ENCODE results near the gene ATP4A.

DNA sequence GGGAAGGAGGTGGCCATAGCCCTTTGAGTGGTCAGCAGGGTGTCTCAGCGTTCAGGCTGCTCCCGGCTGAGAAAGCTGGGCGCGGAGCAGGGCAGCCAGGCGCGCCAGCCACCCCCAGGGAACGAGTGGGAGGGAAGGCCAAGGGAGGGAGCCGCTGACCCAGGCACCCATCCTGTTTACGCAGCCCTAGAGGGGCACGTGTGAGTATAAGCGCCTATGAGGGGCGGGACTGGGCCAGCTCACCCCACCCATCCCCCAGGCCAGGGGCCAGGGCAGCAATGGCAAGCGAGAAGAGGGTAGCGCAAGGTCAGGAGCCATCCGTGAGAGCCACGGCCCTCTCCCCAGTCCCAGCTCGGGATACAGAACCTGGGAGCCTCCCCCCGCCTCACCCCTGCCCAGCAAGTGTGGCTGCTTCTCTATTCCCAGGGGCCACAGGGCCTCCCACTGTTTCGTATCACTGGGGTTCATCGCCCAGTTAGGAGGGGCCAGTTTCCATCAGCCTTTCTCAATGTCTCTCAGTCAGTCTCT is 49.1 kb downstream of the ATP4A start:
- TF ChIP-seq EZH2 (IDR thresholded peaks at IDR 0.05; ENCODE audit: insufficient read depth, low read length), result no peak
- TF ChIP-seq, protein P1, sequence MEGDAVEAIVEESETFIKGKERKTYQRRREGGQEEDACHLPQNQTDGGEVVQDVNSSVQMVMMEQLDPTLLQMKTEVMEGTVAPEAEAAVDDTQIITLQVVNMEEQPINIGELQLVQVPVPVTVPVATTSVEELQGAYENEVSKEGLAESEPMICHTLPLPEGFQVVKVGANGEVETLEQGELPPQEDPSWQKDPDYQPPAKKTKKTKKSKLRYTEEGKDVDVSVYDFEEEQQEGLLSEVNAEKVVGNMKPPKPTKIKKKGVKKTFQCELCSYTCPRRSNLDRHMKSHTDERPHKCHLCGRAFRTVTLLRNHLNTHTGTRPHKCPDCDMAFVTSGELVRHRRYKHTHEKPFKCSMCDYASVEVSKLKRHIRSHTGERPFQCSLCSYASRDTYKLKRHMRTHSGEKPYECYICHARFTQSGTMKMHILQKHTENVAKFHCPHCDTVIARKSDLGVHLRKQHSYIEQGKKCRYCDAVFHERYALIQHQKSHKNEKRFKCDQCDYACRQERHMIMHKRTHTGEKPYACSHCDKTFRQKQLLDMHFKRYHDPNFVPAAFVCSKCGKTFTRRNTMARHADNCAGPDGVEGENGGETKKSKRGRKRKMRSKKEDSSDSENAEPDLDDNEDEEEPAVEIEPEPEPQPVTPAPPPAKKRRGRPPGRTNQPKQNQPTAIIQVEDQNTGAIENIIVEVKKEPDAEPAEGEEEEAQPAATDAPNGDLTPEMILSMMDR (IDR thresholded peaks at IDR 0.05; ENCODE audit: insufficient read depth, low read depth, low read length), result no peak
